Endothelial cell of umbilical vein (primary cell): Measurements from ENCODE around the gene KRT23. TPM values are rescaled to one million over a fixed set of nuclear protein-coding genes. Genes with fewer than 3 reads are reported as not detected.

ENCODE experiments used
- BruUV-seq: library from RNA; stranded (reverse); fragments of 400-500 nt; replicated peaks from 2 replicates; lab custom pipeline; 2021; lab: Mats Ljungman, UMichigan
- CTCF ChIA-PET: fragments of 300-600, 350-600 bp; sonication (Branson Sonifier 250); formaldehyde crosslinking; loops from one replicate; lab custom pipeline; 2021; ENCODE audit warnings: antibody characterized with exemption, inconsistent platforms; lab: Charles Lee
- POLR2A ChIA-PET: fragments of 300-600, 350-600 bp; sonication (Branson Sonifier 250); formaldehyde crosslinking; loops from one replicate; lab custom pipeline; 2021; ENCODE audit warnings: antibody characterized with exemption, inconsistent platforms; lab: Charles Lee
- DNase-seq: peaks from one replicate; pipeline ENCODE4 v3.0.0-alpha.2; 2011; ENCODE audit warnings: low read depth, low spot score
- FAIRE-seq: peaks from 2 replicates; lab custom pipeline; 2011; peaks lifted over from hg19 to GRCh38; lab: Jason Lieb, UNC
- H2AFZ ChIP-seq: 2 replicates; pipeline ENCODE4 v1.6.0; 2012; ENCODE audit warnings: low read depth, low read length, control low read depth, inconsistent platforms
- H3K27ac ChIP-seq: 2 replicates; pipeline ENCODE4 v1.5.1; 2011; ENCODE audit warnings: low read depth, mild to moderate bottlenecking, control low read depth, low read length, moderate library complexity; ENCODE audit not compliant: insufficient read depth
- H3K27me3 ChIP-seq, 2 experiments: 2 replicates each; pipeline versions ENCODE4 v1.6.0 to v1.6.1; 2011; ENCODE audit warnings: low read length in 2 of 2, mixed read lengths in 1 of 2; ENCODE audit not compliant: control insufficient read depth in 2 of 2, insufficient read depth in 2 of 2
- H3K36me3 ChIP-seq, 2 experiments: 2 replicates in 1 of 2; 3 replicates in 1 of 2; pipeline ENCODE4 v1.5.1; 2011; ENCODE audit warnings: low read length in 2 of 2, mild to moderate bottlenecking in 1 of 2, moderate library complexity in 1 of 2; ENCODE audit not compliant: control insufficient read depth in 2 of 2, insufficient read depth in 2 of 2; ENCODE audit errors: extremely low read depth in 1 of 2
- H3K4me1 ChIP-seq: 3 replicates; pipeline ENCODE4 v1.5.1; 2011; ENCODE audit warnings: mild to moderate bottlenecking, low read length; ENCODE audit not compliant: control insufficient read depth, insufficient read depth; ENCODE audit errors: extremely low read depth
- H3K4me2 ChIP-seq: 2 replicates; pipeline ENCODE4 v1.6.1; 2011; ENCODE audit warnings: low read length, control low read depth, mixed read lengths; ENCODE audit not compliant: insufficient read depth
- H3K4me3 ChIP-seq, 3 experiments: fragments of 200-600 bp in 1 of 3; sonication (generic), shearing (Covaris generic) in 1 of 3; replicated peaks in 1 of 3; 2 replicates each; pipeline ENCODE4 v1.5.1; 2011 to 2016; ENCODE audit warnings: control low read depth in 3 of 3, low read length in 3 of 3, mild to moderate bottlenecking in 2 of 3, inconsistent platforms in 1 of 3, low read depth in 1 of 3, moderate library complexity in 1 of 3; ENCODE audit not compliant: insufficient read depth in 1 of 3
- H3K79me2 ChIP-seq: 2 replicates; pipeline ENCODE4 v1.6.0; 2012; ENCODE audit warnings: low read length, inconsistent platforms; ENCODE audit not compliant: control insufficient read depth, insufficient read depth
- H3K9ac ChIP-seq: replicated peaks from 2 replicates; pipeline ENCODE3; 2011; ENCODE audit warnings: low read length, control low read depth; ENCODE audit not compliant: insufficient read depth; ENCODE audit errors: extremely low read depth
- H3K9me1 ChIP-seq: replicated peaks from 3 replicates; pipeline ENCODE4 v1.6.0; 2011; ENCODE audit warnings: mild to moderate bottlenecking, low read length; ENCODE audit not compliant: control insufficient read depth, insufficient read depth; ENCODE audit errors: extremely low read depth
- H3K9me3 ChIP-seq: replicated peaks from 2 replicates; pipeline ENCODE4 v1.5.1; 2012; ENCODE audit warnings: low read length, inconsistent platforms; ENCODE audit not compliant: control insufficient read depth, insufficient read depth
- H4K20me1 ChIP-seq: replicated peaks from 2 replicates; pipeline ENCODE3; 2011; ENCODE audit warnings: mild to moderate bottlenecking, low read length; ENCODE audit not compliant: control insufficient read depth, insufficient read depth; ENCODE audit errors: extremely low read depth
- EZH2 ChIP-seq: IDR thresholded peaks from 2 replicates; pipeline ENCODE4 v1.6.1; 2012; ENCODE audit warnings: borderline replicate concordance, low read depth, mild to moderate bottlenecking, moderate library complexity, low read length, inconsistent platforms; ENCODE audit not compliant: severe bottlenecking
- FOS ChIP-seq: IDR thresholded peaks from 2 replicates; pipeline ENCODE4 v1.6.1; 2011; ENCODE audit warnings: mild to moderate bottlenecking, low read length, moderate library complexity, borderline replicate concordance; ENCODE audit not compliant: insufficient read depth
- GATA2 ChIP-seq: IDR thresholded peaks from 2 replicates; pipeline ENCODE4 v1.7.0; 2011; ENCODE audit warnings: low read depth, mild to moderate bottlenecking, moderate library complexity, mixed read lengths, low read length; ENCODE audit not compliant: insufficient read length, insufficient read depth
- JUN ChIP-seq: IDR thresholded peaks from 2 replicates; pipeline ENCODE4 v1.6.1; 2011; ENCODE audit warnings: borderline replicate concordance, low read depth; ENCODE audit not compliant: insufficient read length, insufficient read depth
- MYC ChIP-seq: IDR thresholded peaks from one replicate; pipeline ENCODE4 v1.6.1; 2011; ENCODE audit warnings: mild to moderate bottlenecking, low read depth, low read length
- POLR2A ChIP-seq: IDR thresholded peaks from 2 replicates; pipeline ENCODE4 v1.6.1; 2012; ENCODE audit warnings: low read depth, mild to moderate bottlenecking, control low read depth, low read length
- POLR2AphosphoS5 ChIP-seq: IDR thresholded peaks from 2 replicates; pipeline ENCODE4 v1.6.1; 2012; ENCODE audit warnings: low read depth, mild to moderate bottlenecking, control low read depth, low read length, moderate library complexity; ENCODE audit not compliant: insufficient read depth
- dilution Hi-C: fragments of 300-500 bp; cut with MboI; formaldehyde crosslinking; loops from one replicate; pipeline ENCODE4 v1.15.0; 2019; ENCODE audit warnings: low sequenced_read_pairs; ENCODE audit not compliant: extremely low pct_ligation_motif_present
- intact Hi-C: fragments of 100-400 bp; cut with micrococcal nuclease; formaldehyde crosslinking; loops from one replicate; pipeline ENCODE4 v1.10.0; 2022
- polyA plus RNA-seq, 4 experiments: library from polyadenylated mRNA; depleted of rRNA in 3 of 4; stranded (reverse) in 3 of 4; unstranded in 1 of 4; fragments of >200 nt; gene quantifications; 2 replicates each; pipeline versions ENCODE4 v1.2.1 to v1.2.3, GENCODE V29; 2011 to 2012; ENCODE audit warnings: missing spikeins in 1 of 4
- total RNA-seq: library from RNA; stranded (reverse); gene quantifications from 2 replicates; pipeline ENCODE4 v1.2.3, GENCODE V29; 2021
- TF ChIP-seq, protein P1 (sequence below), 2 donors: IDR thresholded peaks; 1 replicate in 1 of 2; 2 replicates in 1 of 2; pipeline ENCODE4 v1.5.1; 2011; ENCODE audit warnings: low read length in 2 of 2, mild to moderate bottlenecking in 2 of 2, moderate library complexity in 2 of 2, control low read depth in 1 of 2, inconsistent platforms in 1 of 2, low read depth in 1 of 2; ENCODE audit not compliant: insufficient read depth in 1 of 2; ENCODE audit errors: extremely low read depth in 1 of 2
- TF ChIP-seq, protein P2 (sequence below): IDR thresholded peaks from 2 replicates; pipeline ENCODE4 v1.6.1; 2011; ENCODE audit not compliant: insufficient read depth, insufficient read length

KRT23 gene
- total and polyA plus RNA-seq, 2 donors (not counting 3 experiments of a cell fraction or from before 2014, with no cell fraction given), result not detected

DNA sequence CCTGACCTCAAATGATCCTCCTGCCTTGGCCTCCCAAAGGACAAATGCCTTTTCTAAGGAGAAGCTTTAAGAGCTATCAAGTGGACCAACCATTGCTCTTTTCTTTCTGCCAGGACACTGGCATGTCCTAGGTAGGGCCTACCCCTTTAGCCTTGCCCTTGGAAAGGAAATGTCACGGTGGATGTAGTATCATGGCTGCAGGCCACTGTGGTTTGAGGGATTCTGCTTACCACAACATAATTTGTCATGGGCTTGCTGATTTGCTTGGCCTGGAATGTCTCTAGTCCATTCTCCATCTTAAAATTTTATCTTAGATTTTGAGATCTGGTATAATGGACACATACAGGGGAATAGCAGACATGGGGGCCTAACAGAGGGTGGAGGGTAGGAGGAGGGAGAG, 58.4 kb downstream of the KRT23 start:
- Histone ChIP-seq H3K9me1 (no peaks in the 10 kb centered on the region), H3K9me3 (no peaks in the 10 kb centered on the region), H3K9ac (no peak overlapping the region), H3K4me3 (no peak overlapping the region), H3K27me3 (peaks cover 10 to 11% of the 10 kb centered on the region in 2 experiments), H3K4me2 (no peak overlapping the region), H4K20me1 (no peaks in the 10 kb centered on the region), H3K4me1 (no peaks in the 10 kb centered on the region), H3K36me3 (no peaks in the 10 kb centered on the region), H3K27ac (no peak overlapping the region), H2AFZ (no peak overlapping the region), H3K79me2 (no peaks in the 10 kb centered on the region)
- DNase-seq (no peak), FAIRE-seq (no peak)
- no peak for TF ChIP-seq FOS
- no peak for TF ChIP-seq JUN
- no peak for TF ChIP-seq MYC
- TF ChIP-seq, protein P1, sequence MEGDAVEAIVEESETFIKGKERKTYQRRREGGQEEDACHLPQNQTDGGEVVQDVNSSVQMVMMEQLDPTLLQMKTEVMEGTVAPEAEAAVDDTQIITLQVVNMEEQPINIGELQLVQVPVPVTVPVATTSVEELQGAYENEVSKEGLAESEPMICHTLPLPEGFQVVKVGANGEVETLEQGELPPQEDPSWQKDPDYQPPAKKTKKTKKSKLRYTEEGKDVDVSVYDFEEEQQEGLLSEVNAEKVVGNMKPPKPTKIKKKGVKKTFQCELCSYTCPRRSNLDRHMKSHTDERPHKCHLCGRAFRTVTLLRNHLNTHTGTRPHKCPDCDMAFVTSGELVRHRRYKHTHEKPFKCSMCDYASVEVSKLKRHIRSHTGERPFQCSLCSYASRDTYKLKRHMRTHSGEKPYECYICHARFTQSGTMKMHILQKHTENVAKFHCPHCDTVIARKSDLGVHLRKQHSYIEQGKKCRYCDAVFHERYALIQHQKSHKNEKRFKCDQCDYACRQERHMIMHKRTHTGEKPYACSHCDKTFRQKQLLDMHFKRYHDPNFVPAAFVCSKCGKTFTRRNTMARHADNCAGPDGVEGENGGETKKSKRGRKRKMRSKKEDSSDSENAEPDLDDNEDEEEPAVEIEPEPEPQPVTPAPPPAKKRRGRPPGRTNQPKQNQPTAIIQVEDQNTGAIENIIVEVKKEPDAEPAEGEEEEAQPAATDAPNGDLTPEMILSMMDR (IDR thresholded peaks at IDR 0.05; ENCODE audit: extremely low read depth in 1 of 2, insufficient read depth in 1 of 2, low read depth in 1 of 2, low read length in 2 of 2), result no peak
- TF ChIP-seq POLR2A, result no peak
- TF ChIP-seq POLR2AphosphoS5, result no peak
- TF ChIP-seq, protein P2, sequence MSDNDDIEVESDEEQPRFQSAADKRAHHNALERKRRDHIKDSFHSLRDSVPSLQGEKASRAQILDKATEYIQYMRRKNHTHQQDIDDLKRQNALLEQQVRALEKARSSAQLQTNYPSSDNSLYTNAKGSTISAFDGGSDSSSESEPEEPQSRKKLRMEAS, result no peak
- TF ChIP-seq GATA2, result no peak
- TF ChIP-seq EZH2, result no peak
- dilution Hi-C loops (no loop called here), intact Hi-C loops (no loop called here)
- CTCF ChIA-PET, result interaction anchor here (1.8 kb wide), 1 partner anchor 8 kb away, joined by 5 read pairs; no protein-coding TSS in a partner anchor
- no TSS peak for BruUV-seq
- POLR2A ChIA-PET, result no interaction called here
